HEK293T (cell line): Measurements from ENCODE around the gene ZNF699.
"Not testable (repeated sequence)": the region's sequence is repeated elsewhere in the genome, so short reads cannot be mapped to it uniquely, and the experiment has no call there.

Experiments used
- CTCF ChIA-PET: fragments of 350-600 bp; formaldehyde crosslinking; extraction: SDS; loops from one replicate; lab custom pipeline; 2021; ENCODE audit warnings: antibody characterized with exemption, inconsistent platforms; lab: Yijun Ruan, JAX
- POLR2A ChIA-PET: fragments of 350-600 bp; formaldehyde crosslinking; extraction: SDS; loops from one replicate; lab custom pipeline; 2020; ENCODE audit warnings: antibody characterized with exemption, inconsistent platforms; lab: Yijun Ruan, JAX
- DNase-seq: peaks from one replicate; pipeline ENCODE4 v3.0.0; 2012; ENCODE audit warnings: mixed read lengths; ENCODE audit errors: extremely low spot score
- ARNT ChIP-seq: fragments of 450-650 bp; IDR thresholded peaks from 2 replicates; pipeline ENCODE4 v1.6.1; 2017; ENCODE audit warnings: mild to moderate bottlenecking
- BHLHE40 ChIP-seq: fragments of 450-650 bp; IDR thresholded peaks from 2 replicates; pipeline ENCODE4 v1.6.1; 2016; ENCODE audit warnings: mild to moderate bottlenecking, moderate library complexity, borderline replicate concordance
- CTBP1 ChIP-seq: fragments of 450-650 bp; IDR thresholded peaks from 2 replicates; pipeline ENCODE4 v1.6.1; 2016; ENCODE audit warnings: borderline replicate concordance
- ELF4 ChIP-seq: fragments of 450-650 bp; IDR thresholded peaks from 2 replicates; pipeline ENCODE4 v1.6.1; 2017; ENCODE audit warnings: antibody characterized with exemption
- FOXA1 ChIP-seq: fragments of 450-650 bp; IDR thresholded peaks from 2 replicates; pipeline ENCODE4 v1.6.1; 2016; ENCODE audit warnings: mild to moderate bottlenecking
- FOXK2 ChIP-seq: fragments of 450-650 bp; IDR thresholded peaks from 2 replicates; pipeline ENCODE4 v1.6.1; 2016; ENCODE audit warnings: mild to moderate bottlenecking
- HDGF ChIP-seq: fragments of 450-650 bp; IDR thresholded peaks from 2 replicates; pipeline ENCODE4 v1.6.1; 2017; ENCODE audit warnings: antibody characterized with exemption, borderline replicate concordance
- L3MBTL2 ChIP-seq: fragments of 450-650 bp; conservative IDR thresholded peaks from 2 replicates; pipeline ENCODE4 v1.6.1; 2016; ENCODE audit warnings: mild to moderate bottlenecking
- LEF1 ChIP-seq: fragments of 450-650 bp; IDR thresholded peaks from 2 replicates; pipeline ENCODE4 v1.6.1; 2017; ENCODE audit warnings: mild to moderate bottlenecking, borderline replicate concordance
- NFRKB ChIP-seq: fragments of 450-650 bp; IDR thresholded peaks from 2 replicates; pipeline ENCODE4 v1.6.1; 2016; ENCODE audit warnings: mild to moderate bottlenecking, moderate library complexity
- PKNOX1 ChIP-seq: fragments of 450-650 bp; IDR thresholded peaks from 2 replicates; pipeline ENCODE4 v1.6.1; 2016
- SP1 ChIP-seq: fragments of 450-650 bp; IDR thresholded peaks from 2 replicates; pipeline ENCODE4 v1.6.1; 2017
- SUZ12 ChIP-seq: fragments of 450-650 bp; IDR thresholded peaks from 2 replicates; pipeline ENCODE4 v1.6.1; 2016; ENCODE audit warnings: mild to moderate bottlenecking
- TARDBP ChIP-seq: fragments of 450-650 bp; IDR thresholded peaks from 2 replicates; pipeline ENCODE4 v1.6.1; 2016
- ZNF384 ChIP-seq: fragments of 450-650 bp; IDR thresholded peaks from 2 replicates; pipeline ENCODE4 v1.6.1; 2016

ZNF699 gene

GRCh38 chr19:9295411-9295849 is 14.2 kb downstream of the ZNF699 start:
- no peak for DNase-seq
- POLR2A ChIA-PET: no interaction called here
- TF ChIP-seq BHLHE40: no peak
- TF ChIP-seq ELF4: no peak
- no peak for TF ChIP-seq NFRKB
- TF ChIP-seq HDGF: no peak
- no peak for TF ChIP-seq CTBP1
- no peak for TF ChIP-seq ZNF384
- no peak for TF ChIP-seq SP1
- no peak for TF ChIP-seq PKNOX1
- TF ChIP-seq LEF1: no peak
- no peak for TF ChIP-seq SUZ12
- TF ChIP-seq TARDBP: no peak
- CTCF ChIA-PET: no interaction called here

- TF ChIP-seq HDGF (no peak), ELF4 (no peak), SUZ12 (no peak), FOXK2 (no peak), LEF1 (no peak), ZNF384 (no peak), PKNOX1 (no peak), FOXA1 (no peak)
- POLR2A ChIA-PET: no interaction called here
- CTCF ChIA-PET: interaction anchor here (0.6 kb wide), 1 partner anchor 280 kb away, joined by 3 read pairs; no protein-coding TSS in a partner anchor
- no peak for DNase-seq
Observed at GRCh38 chr19:9289231-9289884, 20.3 kb downstream of the ZNF699 start.

DNA sequence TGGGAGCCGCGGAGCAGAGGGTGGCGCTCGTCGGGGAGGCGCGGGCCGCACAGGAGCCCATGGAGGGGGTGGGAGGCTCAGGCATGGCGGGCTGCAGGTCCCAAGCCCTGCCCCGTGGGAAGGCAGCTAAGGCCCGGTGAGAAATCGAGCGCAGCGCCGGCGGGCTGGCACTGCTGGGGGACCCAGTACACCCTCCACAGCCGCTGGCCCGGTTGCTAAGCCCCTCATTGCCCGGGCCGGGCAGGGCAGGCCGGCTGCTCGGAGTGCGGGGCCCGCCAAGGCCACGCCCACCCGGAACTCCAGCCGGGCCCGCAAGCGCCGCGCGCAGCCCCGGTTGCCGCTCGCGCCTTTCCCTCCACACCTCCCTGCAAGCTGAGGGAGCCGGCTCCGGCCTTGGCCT is 26.2 kb downstream of the ZNF699 start:
- POLR2A ChIA-PET, CTCF ChIA-PET, DNase-seq: not testable (repeated sequence)

- DNase-seq: no peak
- ChIA-PET POLR2A (no interaction called here), CTCF (no interaction called here)
- TF ChIP-seq FOXK2 (no peak), CTBP1 (no peak)
Observed at GRCh38 chr19:9251236-9251635, 58.4 kb downstream of the ZNF699 start.

DNA sequence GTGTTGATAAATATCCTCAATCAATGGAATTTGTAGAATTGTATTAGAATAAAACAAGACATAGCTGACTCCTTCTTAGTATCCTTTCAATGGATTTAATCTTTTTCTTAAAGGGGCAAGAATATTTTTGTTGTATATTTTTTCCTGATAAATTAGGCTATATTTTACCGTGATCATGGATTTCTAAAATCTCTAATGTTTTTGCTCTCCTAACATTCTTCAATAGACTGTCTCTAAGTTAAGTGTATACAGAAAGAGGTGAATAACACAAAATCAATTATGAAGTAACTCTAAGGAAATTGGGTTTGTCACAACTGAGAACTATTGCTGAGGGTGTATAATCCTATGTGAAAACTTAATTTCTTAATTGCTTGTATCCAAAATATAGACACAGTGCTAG is 59.0 kb downstream of the ZNF699 start, which contains the start of gene OR7E24:
TSS of gene OR7E24 (plus strand) at position 301 of the 400 bp plus-strand sequence. CDS start 114 bp downstream, outside the sequence.
- no peak for DNase-seq
- ChIA-PET POLR2A (no interaction called here), CTCF (no interaction called here)
- TF ChIP-seq HDGF: no peak
- TF ChIP-seq BHLHE40: no peak
- TF ChIP-seq FOXK2: no peak
- no peak for TF ChIP-seq SP1
- no peak for TF ChIP-seq ELF4
- no peak for TF ChIP-seq L3MBTL2
- no peak for TF ChIP-seq ARNT
- TF ChIP-seq NFRKB: no peak
- no peak for TF ChIP-seq LEF1
- no peak for TF ChIP-seq ZNF384
